Measurements from ENCODE around the gene GIT2.
"Not testable (repeated sequence)": the region's sequence is repeated elsewhere in the genome, so short reads cannot be mapped to it uniquely, and the experiment has no call there.

Gene GIT2

GRCh38 chr12:109998241-109998903 is 2.2 kb upstream of the GIT2 start:
- no peak for TF ChIP-seq GATA1 (IDR thresholded peaks at IDR 0.05; ENCODE audit: low read depth, low read length)
- no peak for TF ChIP-seq POLR2A (IDR thresholded peaks at IDR 0.05; ENCODE audit: low read length)
- DNase-seq, result peak in 1 of 2 experiments; percentile 45

GRCh38 chr12:109997393-109997792 is 1.2 kb upstream of the GIT2 start:
- DNase-seq, result no peak
- no peak for TF ChIP-seq GATA1 (IDR thresholded peaks at IDR 0.05; ENCODE audit: low read depth, low read length)
- TF ChIP-seq POLR2A (IDR thresholded peaks at IDR 0.05; ENCODE audit: low read length), result no peak

GRCh38 chr12:109996483-109996853 is 300 bp upstream of the GIT2 start:
- no peak for TF ChIP-seq GATA1 (IDR thresholded peaks at IDR 0.05; ENCODE audit: low read depth, low read length)
- TF ChIP-seq POLR2A (IDR thresholded peaks at IDR 0.05; ENCODE audit: low read length), result peak; percentile 47
- no peak for DNase-seq

- no peak for DNase-seq
- TF ChIP-seq GATA1 (IDR thresholded peaks at IDR 0.05; ENCODE audit: low read depth, low read length) (no peak), POLR2A (IDR thresholded peaks at IDR 0.05; ENCODE audit: low read length) (no peak)
These were observed 845 bp downstream of the GIT2 start for GRCh38 chr12:109995361-109995685.

GRCh38 chr12:109994401-109995175 is 1.6 kb downstream of the GIT2 start:
- no peak for DNase-seq

GRCh38 chr12:109993091-109993490 is 3.1 kb downstream of the GIT2 start:
- TF ChIP-seq GATA1 (IDR thresholded peaks at IDR 0.05; ENCODE audit: low read depth, low read length) (no peak), POLR2A (IDR thresholded peaks at IDR 0.05; ENCODE audit: low read length) (no peak)
- DNase-seq, result no peak

More at GRCh38 chr12:109994401-109995175, 1.6 kb downstream of the GIT2 start:
- TF ChIP-seq GATA1 (IDR thresholded peaks at IDR 0.05; ENCODE audit: low read depth, low read length) (no peak), POLR2A (IDR thresholded peaks at IDR 0.05; ENCODE audit: low read length) (no peak)

- DNase-seq, result no peak
- no peak for TF ChIP-seq POLR2A (IDR thresholded peaks at IDR 0.05; ENCODE audit: low read length)
- no peak for TF ChIP-seq GATA1 (IDR thresholded peaks at IDR 0.05; ENCODE audit: low read depth, low read length)
These were observed 4.6 kb downstream of the GIT2 start for GRCh38 chr12:109991586-109991985.

GRCh38 chr12:109989380-109989779 is 6.8 kb downstream of the GIT2 start:
- DNase-seq, result no peak
- TF ChIP-seq POLR2A (IDR thresholded peaks at IDR 0.05; ENCODE audit: low read length) (no peak), GATA1 (IDR thresholded peaks at IDR 0.05; ENCODE audit: low read depth, low read length) (no peak)

GRCh38 chr12:109988903-109989302 is 7.3 kb downstream of the GIT2 start:
- DNase-seq, result no peak
- TF ChIP-seq POLR2A (IDR thresholded peaks at IDR 0.05; ENCODE audit: low read length) (no peak), GATA1 (IDR thresholded peaks at IDR 0.05; ENCODE audit: low read depth, low read length) (no peak)

- DNase-seq, result no peak
- TF ChIP-seq POLR2A (IDR thresholded peaks at IDR 0.05; ENCODE audit: low read length), result no peak
- TF ChIP-seq GATA1 (IDR thresholded peaks at IDR 0.05; ENCODE audit: low read depth, low read length), result no peak
These were observed 7.9 kb downstream of the GIT2 start for GRCh38 chr12:109988274-109988673.

GRCh38 chr12:109987615-109988014 is 8.6 kb downstream of the GIT2 start:
- no peak for DNase-seq
- TF ChIP-seq GATA1 (IDR thresholded peaks at IDR 0.05; ENCODE audit: low read depth, low read length) (no peak), POLR2A (IDR thresholded peaks at IDR 0.05; ENCODE audit: low read length) (no peak)

GRCh38 chr12:109986236-109986635 is 9.9 kb downstream of the GIT2 start:
- not testable (repeated sequence) for DNase-seq

GRCh38 chr12:109983432-109984142 is 12.6 kb downstream of the GIT2 start:
- peak; percentile 56 to 65 for DNase-seq
- no peak for TF ChIP-seq POLR2A (IDR thresholded peaks at IDR 0.05; ENCODE audit: low read length)
- TF ChIP-seq GATA1 (IDR thresholded peaks at IDR 0.05; ENCODE audit: low read depth, low read length), result no peak

GRCh38 chr12:109982210-109982609 is 14.0 kb downstream of the GIT2 start:
- no peak for TF ChIP-seq POLR2A (IDR thresholded peaks at IDR 0.05; ENCODE audit: low read length)
- TF ChIP-seq GATA1 (IDR thresholded peaks at IDR 0.05; ENCODE audit: low read depth, low read length), result no peak
- DNase-seq, result no peak

Measured in erythroblast (primary cell).